ENCODE results near the gene ANAPC4.

Gene ANAPC4

GRCh38 chr4:25442863-25443307 is 65.8 kb downstream of the ANAPC4 start:
- Histone ChIP-seq H3K4me3 (ENCODE audit: low read depth, low read length) (no peak overlapping the region), H3K27ac (ENCODE audit: extremely low read depth, low read depth, low read length) (no peak overlapping the region), H3K4me1 (ENCODE audit: control insufficient read depth, insufficient read depth, low read length) (no peaks in the 10 kb centered on the region), H3K36me3 (ENCODE audit: control insufficient read depth in 2 of 2, insufficient read depth in 1 of 2, low read length in 2 of 2) (no peaks in the 10 kb centered on the region), H3K9me3 (ENCODE audit: control insufficient read depth, insufficient read depth, low read depth, low read length) (no peaks in the 10 kb centered on the region)
- POLR2A ChIA-PET: no interaction called here
- CTCF ChIA-PET: interaction anchor here (0.6 to 6.4 kb wide), 3 partner anchors 326 to 579 kb away, joined by 3 to 150 read pairs (median 7); no protein-coding TSS in a partner anchor
- TF ChIP-seq ZNF16 (tag by site-specific recombination; IDR thresholded peaks at IDR 0.05; ENCODE audit: low read depth) (no peak), ZNF155 (tag by site-specific recombination; IDR thresholded peaks at IDR 0.05) (no peak), SCRT1 (tag by site-specific recombination; IDR thresholded peaks at IDR 0.05; ENCODE audit: borderline replicate concordance) (peak; percentile 82), ZNF776 (tag by site-specific recombination; IDR thresholded peaks at IDR 0.05; ENCODE audit: borderline replicate concordance) (no peak), SCRT2 (tag by site-specific recombination; IDR thresholded peaks at IDR 0.05) (peak; percentile 79)

- ChIA-PET POLR2A (no interaction called here), CTCF (interaction anchor here (6.4 kb wide), 1 partner anchor 325 kb away, joined by 150 read pairs; no protein-coding TSS in a partner anchor)
- TF ChIP-seq ZBTB17 (tag by site-specific recombination; IDR thresholded peaks at IDR 0.05): no peak
- no peak for TF ChIP-seq FEZF1 (tag by site-specific recombination; IDR thresholded peaks at IDR 0.05)
- no peak for TF ChIP-seq ZNF664 (tag by site-specific recombination; IDR thresholded peaks at IDR 0.05)
- TF ChIP-seq, protein P1, sequence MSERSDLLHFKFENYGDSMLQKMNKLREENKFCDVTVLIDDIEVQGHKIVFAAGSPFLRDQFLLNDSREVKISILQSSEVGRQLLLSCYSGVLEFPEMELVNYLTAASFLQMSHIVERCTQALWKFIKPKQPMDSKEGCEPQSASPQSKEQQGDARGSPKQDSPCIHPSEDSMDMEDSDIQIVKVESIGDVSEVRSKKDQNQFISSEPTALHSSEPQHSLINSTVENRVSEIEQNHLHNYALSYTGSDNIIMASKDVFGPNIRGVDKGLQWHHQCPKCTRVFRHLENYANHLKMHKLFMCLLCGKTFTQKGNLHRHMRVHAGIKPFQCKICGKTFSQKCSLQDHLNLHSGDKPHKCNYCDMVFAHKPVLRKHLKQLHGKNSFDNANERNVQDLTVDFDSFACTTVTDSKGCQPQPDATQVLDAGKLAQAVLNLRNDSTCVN (tag by site-specific recombination; optimal IDR thresholded peaks at IDR 0.05): no peak
- TF ChIP-seq EGR2 (tag by site-specific recombination; IDR thresholded peaks at IDR 0.05; ENCODE audit: low read depth): no peak
- TF ChIP-seq ZNF274 (IDR thresholded peaks at IDR 0.05; ENCODE audit: low read length): no peak
- no peak for TF ChIP-seq ZNF274 (tag by site-specific recombination; IDR thresholded peaks at IDR 0.05; ENCODE audit: borderline replicate concordance)
- Histone ChIP-seq H3K36me3 (ENCODE audit: control insufficient read depth in 2 of 2, insufficient read depth in 1 of 2, low read length in 2 of 2) (no peaks in the 10 kb centered on the region), H3K9me3 (ENCODE audit: control insufficient read depth, insufficient read depth, low read depth, low read length) (no peaks in the 10 kb centered on the region), H3K27ac (ENCODE audit: extremely low read depth, low read depth, low read length) (no peak overlapping the region), H3K4me3 (ENCODE audit: low read depth, low read length) (no peak overlapping the region), H3K4me1 (ENCODE audit: control insufficient read depth, insufficient read depth, low read length) (no peaks in the 10 kb centered on the region)
These were observed 66.8 kb downstream of the ANAPC4 start for GRCh38 chr4:25443851-25444250.

- POLR2A ChIA-PET: no interaction called here
- Histone ChIP-seq H3K36me3 (ENCODE audit: control insufficient read depth in 2 of 2, insufficient read depth in 1 of 2, low read length in 2 of 2) (no peaks in the 10 kb centered on the region), H3K4me1 (ENCODE audit: control insufficient read depth, insufficient read depth, low read length) (no peaks in the 10 kb centered on the region), H3K4me3 (ENCODE audit: low read depth, low read length) (no peak overlapping the region), H3K27ac (ENCODE audit: extremely low read depth, low read depth, low read length) (no peak overlapping the region), H3K9me3 (ENCODE audit: control insufficient read depth, insufficient read depth, low read depth, low read length) (no peaks in the 10 kb centered on the region)
- CTCF ChIA-PET: no interaction called here
- TF ChIP-seq ZEB2 (tag by site-specific recombination; IDR thresholded peaks at IDR 0.05): no peak
These were observed 69.5 kb downstream of the ANAPC4 start for GRCh38 chr4:25446611-25447010.

GRCh38 chr4:25448379-25449109 is 71.5 kb downstream of the ANAPC4 start:
- Histone ChIP-seq H3K27ac (ENCODE audit: extremely low read depth, low read depth, low read length) (no peak overlapping the region), H3K4me1 (ENCODE audit: control insufficient read depth, insufficient read depth, low read length) (no peaks in the 10 kb centered on the region), H3K4me3 (ENCODE audit: low read depth, low read length) (no peak overlapping the region), H3K36me3 (ENCODE audit: control insufficient read depth in 2 of 2, insufficient read depth in 1 of 2, low read length in 2 of 2) (no peaks in the 10 kb centered on the region), H3K9me3 (ENCODE audit: control insufficient read depth, insufficient read depth, low read depth, low read length) (no peaks in the 10 kb centered on the region)
- ChIA-PET CTCF (interaction anchor here (0.6 to 1.6 kb wide), 3 partner anchors 9 to 83 kb away, joined by 3 to 5 read pairs (median 3); no protein-coding TSS in a partner anchor), POLR2A (no interaction called here)
- no peak for TF ChIP-seq ZBTB7A (tag by site-specific recombination; IDR thresholded peaks at IDR 0.05; ENCODE audit: low read depth)
- TF ChIP-seq, protein P2, sequence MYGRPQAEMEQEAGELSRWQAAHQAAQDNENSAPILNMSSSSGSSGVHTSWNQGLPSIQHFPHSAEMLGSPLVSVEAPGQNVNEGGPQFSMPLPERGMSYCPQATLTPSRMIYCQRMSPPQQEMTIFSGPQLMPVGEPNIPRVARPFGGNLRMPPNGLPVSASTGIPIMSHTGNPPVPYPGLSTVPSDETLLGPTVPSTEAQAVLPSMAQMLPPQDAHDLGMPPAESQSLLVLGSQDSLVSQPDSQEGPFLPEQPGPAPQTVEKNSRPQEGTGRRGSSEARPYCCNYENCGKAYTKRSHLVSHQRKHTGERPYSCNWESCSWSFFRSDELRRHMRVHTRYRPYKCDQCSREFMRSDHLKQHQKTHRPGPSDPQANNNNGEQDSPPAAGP (tag by site-specific recombination; IDR thresholded peaks at IDR 0.05): no peak
- 0 out of 2 replicates have a peak, but pooled peaks have one; percentile 25 for TF ChIP-seq ZNF341 (tag by site-specific recombination; IDR thresholded peaks at IDR 0.05; ENCODE audit: low read depth)
- TF ChIP-seq ZNF280D (tag by site-specific recombination; IDR thresholded peaks at IDR 0.05): no peak
